GM13977 (cell line): Measurements from ENCODE around the gene ABCA1.

ENCODE experiments used
- DNase-seq: peaks from one replicate; pipeline ENCODE4 v3.0.0; 2012; ENCODE audit warnings: low spot score
- CTCF ChIP-seq: IDR thresholded peaks from 2 replicates; pipeline ENCODE4 v1.5.1; 2012; ENCODE audit warnings: mild to moderate bottlenecking, control low read depth; ENCODE audit not compliant: insufficient read depth; ENCODE audit errors: extremely low read depth, missing control alignments
- in situ Hi-C: fragments of 300-500 bp; cut with MboI; formaldehyde crosslinking; loops from one replicate; pipeline ENCODE4 v1.12.0; 2022; ENCODE audit warnings: low sequenced_read_pairs, low pct_unique_long_range_greater_than_20kb, mixed read lengths, inconsistent platforms; ENCODE audit not compliant: unreplicated experiment

The ABCA1 gene

GRCh38 chr9:104826911-104827310 lies 101.0 kb downstream of the ABCA1 start:
- in situ Hi-C loops = no loop called here
- TF ChIP-seq CTCF = no peak
- DNase-seq = no peak

- in situ Hi-C loops = no loop called here
- TF ChIP-seq CTCF = no peak
- no peak for DNase-seq
Observed at GRCh38 chr9:104826079-104826775, 101.7 kb downstream of the ABCA1 start.

GRCh38 chr9:104820336-104820735 lies 107.6 kb downstream of the ABCA1 start:
- no peak for DNase-seq
- in situ Hi-C loops = no loop called here

GRCh38 chr9:104819033-104819432 lies 108.9 kb downstream of the ABCA1 start:
- in situ Hi-C loops = no loop called here
- DNase-seq = no peak
- no peak for TF ChIP-seq CTCF

More at GRCh38 chr9:104820336-104820735, 107.6 kb downstream of the ABCA1 start:
- TF ChIP-seq CTCF = no peak

GRCh38 chr9:104817437-104817836 lies 110.5 kb downstream of the ABCA1 start:
- in situ Hi-C loops = no loop called here
- DNase-seq = no peak
- no peak for TF ChIP-seq CTCF

GRCh38 chr9:104815851-104816565 lies 111.9 kb downstream of the ABCA1 start:
- no peak for TF ChIP-seq CTCF
- DNase-seq = no peak
- in situ Hi-C loops = no loop called here
